NCI-H82 (cell line): ENCODE data around the gene IRX1.

Experiments
- DNase-seq: peaks from one replicate; lab custom pipeline; 2025; lab: John Stamatoyannopoulos, UW

Gene IRX1

GRCh38 chr5:3650868-3651267, 55.2 kb downstream of the IRX1 start:
- DNase-seq: no peak
